Endothelial cell of umbilical vein (primary cell): ENCODE data around the gene MVB12B. TPM values are rescaled to one million over a fixed set of nuclear protein-coding genes. Genes with fewer than 3 reads are reported as not detected.

Experiments used
- BruUV-seq: library from RNA; stranded (reverse); fragments of 400-500 nt; replicated peaks from 2 replicates; lab custom pipeline; 2021; lab: Mats Ljungman, UMichigan
- CTCF ChIA-PET: fragments of 300-600, 350-600 bp; sonication (Branson Sonifier 250); formaldehyde crosslinking; loops from one replicate; lab custom pipeline; 2021; ENCODE audit warnings: antibody characterized with exemption, inconsistent platforms; lab: Charles Lee
- POLR2A ChIA-PET: fragments of 300-600, 350-600 bp; sonication (Branson Sonifier 250); formaldehyde crosslinking; loops from one replicate; lab custom pipeline; 2021; ENCODE audit warnings: antibody characterized with exemption, inconsistent platforms; lab: Charles Lee
- DNase-seq: peaks from one replicate; pipeline ENCODE4 v3.0.0-alpha.2; 2011; ENCODE audit warnings: low read depth, low spot score
- FAIRE-seq: peaks from 2 replicates; lab custom pipeline; 2011; peaks lifted over from hg19 to GRCh38; lab: Jason Lieb, UNC
- H2AFZ ChIP-seq: 2 replicates; pipeline ENCODE4 v1.6.0; 2012; ENCODE audit warnings: low read depth, low read length, control low read depth, inconsistent platforms
- H3K27ac ChIP-seq: 2 replicates; pipeline ENCODE4 v1.5.1; 2011; ENCODE audit warnings: low read depth, mild to moderate bottlenecking, control low read depth, low read length, moderate library complexity; ENCODE audit not compliant: insufficient read depth
- H3K27me3 ChIP-seq, 2 experiments: 2 replicates each; pipeline versions ENCODE4 v1.6.0 to v1.6.1; 2011; ENCODE audit warnings: low read length in 2 of 2, mixed read lengths in 1 of 2; ENCODE audit not compliant: control insufficient read depth in 2 of 2, insufficient read depth in 2 of 2
- H3K36me3 ChIP-seq, 2 experiments: 2 replicates in 1 of 2; 3 replicates in 1 of 2; pipeline ENCODE4 v1.5.1; 2011; ENCODE audit warnings: low read length in 2 of 2, mild to moderate bottlenecking in 1 of 2, moderate library complexity in 1 of 2; ENCODE audit not compliant: control insufficient read depth in 2 of 2, insufficient read depth in 2 of 2; ENCODE audit errors: extremely low read depth in 1 of 2
- H3K4me1 ChIP-seq: 3 replicates; pipeline ENCODE4 v1.5.1; 2011; ENCODE audit warnings: mild to moderate bottlenecking, low read length; ENCODE audit not compliant: control insufficient read depth, insufficient read depth; ENCODE audit errors: extremely low read depth
- H3K4me2 ChIP-seq: 2 replicates; pipeline ENCODE4 v1.6.1; 2011; ENCODE audit warnings: low read length, control low read depth, mixed read lengths; ENCODE audit not compliant: insufficient read depth
- H3K4me3 ChIP-seq, 3 experiments: fragments of 200-600 bp in 1 of 3; sonication (generic), shearing (Covaris generic) in 1 of 3; replicated peaks in 1 of 3; 2 replicates each; pipeline ENCODE4 v1.5.1; 2011 to 2016; ENCODE audit warnings: control low read depth in 3 of 3, low read length in 3 of 3, mild to moderate bottlenecking in 2 of 3, inconsistent platforms in 1 of 3, low read depth in 1 of 3, moderate library complexity in 1 of 3; ENCODE audit not compliant: insufficient read depth in 1 of 3
- H3K79me2 ChIP-seq: 2 replicates; pipeline ENCODE4 v1.6.0; 2012; ENCODE audit warnings: low read length, inconsistent platforms; ENCODE audit not compliant: control insufficient read depth, insufficient read depth
- H3K9ac ChIP-seq: replicated peaks from 2 replicates; pipeline ENCODE3; 2011; ENCODE audit warnings: low read length, control low read depth; ENCODE audit not compliant: insufficient read depth; ENCODE audit errors: extremely low read depth
- H3K9me1 ChIP-seq: replicated peaks from 3 replicates; pipeline ENCODE4 v1.6.0; 2011; ENCODE audit warnings: mild to moderate bottlenecking, low read length; ENCODE audit not compliant: control insufficient read depth, insufficient read depth; ENCODE audit errors: extremely low read depth
- H3K9me3 ChIP-seq: replicated peaks from 2 replicates; pipeline ENCODE4 v1.5.1; 2012; ENCODE audit warnings: low read length, inconsistent platforms; ENCODE audit not compliant: control insufficient read depth, insufficient read depth
- H4K20me1 ChIP-seq: replicated peaks from 2 replicates; pipeline ENCODE3; 2011; ENCODE audit warnings: mild to moderate bottlenecking, low read length; ENCODE audit not compliant: control insufficient read depth, insufficient read depth; ENCODE audit errors: extremely low read depth
- FOS ChIP-seq: IDR thresholded peaks from 2 replicates; pipeline ENCODE4 v1.6.1; 2011; ENCODE audit warnings: mild to moderate bottlenecking, low read length, moderate library complexity, borderline replicate concordance; ENCODE audit not compliant: insufficient read depth
- GATA2 ChIP-seq: IDR thresholded peaks from 2 replicates; pipeline ENCODE4 v1.7.0; 2011; ENCODE audit warnings: low read depth, mild to moderate bottlenecking, moderate library complexity, mixed read lengths, low read length; ENCODE audit not compliant: insufficient read length, insufficient read depth
- MYC ChIP-seq: IDR thresholded peaks from one replicate; pipeline ENCODE4 v1.6.1; 2011; ENCODE audit warnings: mild to moderate bottlenecking, low read depth, low read length
- POLR2AphosphoS5 ChIP-seq: IDR thresholded peaks from 2 replicates; pipeline ENCODE4 v1.6.1; 2012; ENCODE audit warnings: low read depth, mild to moderate bottlenecking, control low read depth, low read length, moderate library complexity; ENCODE audit not compliant: insufficient read depth
- dilution Hi-C: fragments of 300-500 bp; cut with MboI; formaldehyde crosslinking; loops from one replicate; pipeline ENCODE4 v1.15.0; 2019; ENCODE audit warnings: low sequenced_read_pairs; ENCODE audit not compliant: extremely low pct_ligation_motif_present
- intact Hi-C: fragments of 100-400 bp; cut with micrococcal nuclease; formaldehyde crosslinking; loops from one replicate; pipeline ENCODE4 v1.10.0; 2022
- polyA plus RNA-seq, 4 experiments: library from polyadenylated mRNA; depleted of rRNA in 3 of 4; stranded (reverse) in 3 of 4; unstranded in 1 of 4; fragments of >200 nt; gene quantifications; 2 replicates each; pipeline versions ENCODE4 v1.2.1 to v1.2.3, GENCODE V29; 2011 to 2012; ENCODE audit warnings: missing spikeins in 1 of 4
- total RNA-seq: library from RNA; stranded (reverse); gene quantifications from 2 replicates; pipeline ENCODE4 v1.2.3, GENCODE V29; 2021
- TF ChIP-seq, protein P1 (sequence below), 2 donors: IDR thresholded peaks; 1 replicate in 1 of 2; 2 replicates in 1 of 2; pipeline ENCODE4 v1.5.1; 2011; ENCODE audit warnings: low read length in 2 of 2, mild to moderate bottlenecking in 2 of 2, moderate library complexity in 2 of 2, control low read depth in 1 of 2, inconsistent platforms in 1 of 2, low read depth in 1 of 2; ENCODE audit not compliant: insufficient read depth in 1 of 2; ENCODE audit errors: extremely low read depth in 1 of 2
- TF ChIP-seq, protein P2 (sequence below): IDR thresholded peaks from 2 replicates; pipeline ENCODE4 v1.6.1; 2011; ENCODE audit not compliant: insufficient read depth, insufficient read length

The MVB12B gene
- total and polyA plus RNA-seq, 2 donors (not counting 3 experiments of a cell fraction or from before 2014, with no cell fraction given), result 6.6 to 17.3 TPM

- Histone ChIP-seq H2AFZ (no peak overlapping the region), H3K36me3 (no peaks in the 10 kb centered on the region), H4K20me1 (no peaks in the 10 kb centered on the region), H3K4me2 (no peak overlapping the region), H3K27ac (no peak overlapping the region), H3K9me1 (no peaks in the 10 kb centered on the region), H3K9ac (no peak overlapping the region), H3K27me3 (no peaks in the 10 kb centered on the region), H3K4me3 (no peak overlapping the region), H3K9me3 (no peaks in the 10 kb centered on the region), H3K79me2 (no peaks in the 10 kb centered on the region), H3K4me1 (no peaks in the 10 kb centered on the region)
- ChIA-PET CTCF (interaction anchor here (2.4 kb wide), 1 partner anchor 12 kb away, joined by 13 read pairs; no protein-coding TSS in a partner anchor), POLR2A (no interaction called here)
- intact Hi-C loops, result no loop called here
- TF ChIP-seq FOS (no peak), GATA2 (no peak), MYC (no peak), POLR2AphosphoS5 (no peak)
- TF ChIP-seq, protein P1, sequence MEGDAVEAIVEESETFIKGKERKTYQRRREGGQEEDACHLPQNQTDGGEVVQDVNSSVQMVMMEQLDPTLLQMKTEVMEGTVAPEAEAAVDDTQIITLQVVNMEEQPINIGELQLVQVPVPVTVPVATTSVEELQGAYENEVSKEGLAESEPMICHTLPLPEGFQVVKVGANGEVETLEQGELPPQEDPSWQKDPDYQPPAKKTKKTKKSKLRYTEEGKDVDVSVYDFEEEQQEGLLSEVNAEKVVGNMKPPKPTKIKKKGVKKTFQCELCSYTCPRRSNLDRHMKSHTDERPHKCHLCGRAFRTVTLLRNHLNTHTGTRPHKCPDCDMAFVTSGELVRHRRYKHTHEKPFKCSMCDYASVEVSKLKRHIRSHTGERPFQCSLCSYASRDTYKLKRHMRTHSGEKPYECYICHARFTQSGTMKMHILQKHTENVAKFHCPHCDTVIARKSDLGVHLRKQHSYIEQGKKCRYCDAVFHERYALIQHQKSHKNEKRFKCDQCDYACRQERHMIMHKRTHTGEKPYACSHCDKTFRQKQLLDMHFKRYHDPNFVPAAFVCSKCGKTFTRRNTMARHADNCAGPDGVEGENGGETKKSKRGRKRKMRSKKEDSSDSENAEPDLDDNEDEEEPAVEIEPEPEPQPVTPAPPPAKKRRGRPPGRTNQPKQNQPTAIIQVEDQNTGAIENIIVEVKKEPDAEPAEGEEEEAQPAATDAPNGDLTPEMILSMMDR (IDR thresholded peaks at IDR 0.05; ENCODE audit: extremely low read depth in 1 of 2, insufficient read depth in 1 of 2, low read depth in 1 of 2, low read length in 2 of 2), result no peak
- TF ChIP-seq, protein P2, sequence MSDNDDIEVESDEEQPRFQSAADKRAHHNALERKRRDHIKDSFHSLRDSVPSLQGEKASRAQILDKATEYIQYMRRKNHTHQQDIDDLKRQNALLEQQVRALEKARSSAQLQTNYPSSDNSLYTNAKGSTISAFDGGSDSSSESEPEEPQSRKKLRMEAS, result no peak
- FAIRE-seq, result no peak
- BruUV-seq, result no TSS peak
- no peak for DNase-seq
- dilution Hi-C loops, result no loop called here
Measured at GRCh38 chr9:126545106-126545505, 218.5 kb downstream of the MVB12B start.
